K562 (cell line): ENCODE measurements around the gene GBX1. TPM values are rescaled to one million over a fixed set of nuclear protein-coding genes. Genes with fewer than 3 reads are reported as not detected.

Experiments used
- ATAC-seq: fragments of 200-7000 bp; cut with Tn5 transposase; 3 replicates; pipeline ENCODE4 v1.9.1; 2020; ENCODE audit warnings: moderate library complexity
- BruUV-seq: library from RNA; stranded (reverse); fragments of 400-500 nt; replicated peaks from 2 replicates; lab custom pipeline; 2021; lab: Mats Ljungman, UMichigan
- CTCF ChIA-PET: fragments of 300-600 bp; formaldehyde crosslinking; extraction: SDS; loops from one replicate; lab custom pipeline; 2021; ENCODE audit warnings: low intra/inter-chr PET ratio; lab: Yijun Ruan, JAX
- POLR2A ChIA-PET: fragments of 300-600, 350-650 bp; sonication (Branson Sonifier 250); formaldehyde crosslinking; extraction: SDS; loops from one replicate; lab custom pipeline; 2021; ENCODE audit warnings: antibody characterized with exemption, inconsistent platforms; lab: Yijun Ruan, JAX
- DNase-seq, 4 experiments: peaks; one replicate each; pipeline versions ENCODE4 v3.0.0 to v3.0.0-alpha.2; 2011 to 2018; ENCODE audit warnings: low spot score in 3 of 4, mixed read lengths in 3 of 4; ENCODE audit errors: extremely low read depth in 1 of 4
- FAIRE-seq: peaks from 2 replicates; lab custom pipeline; 2011; peaks lifted over from hg19 to GRCh38; lab: Jason Lieb, UNC
- H2AFZ ChIP-seq: 2 replicates; pipeline ENCODE4 v1.6.0; 2011; ENCODE audit warnings: low read depth, low read length, control low read depth, inconsistent platforms
- H3K27ac ChIP-seq: fragments of 200-600 bp; 3 replicates; pipeline ENCODE4 v1.8.0; 2011; ENCODE audit warnings: low read depth, mild to moderate bottlenecking, control low read depth, inconsistent platforms, low read length, moderate library complexity, mixed read lengths; ENCODE audit errors: extremely low read depth
- H3K27me3 ChIP-seq, 2 experiments: fragments of 300-600 bp in 1 of 2; 2 replicates in 1 of 2; 3 replicates in 1 of 2; pipeline versions ENCODE4 v1.6.0 to v1.8.0; 2011; ENCODE audit warnings: inconsistent platforms in 2 of 2, low read length in 2 of 2, mild to moderate bottlenecking in 1 of 2, mixed read lengths in 1 of 2, moderate library complexity in 1 of 2; ENCODE audit not compliant: control insufficient read depth in 2 of 2, insufficient read depth in 2 of 2
- H3K36me3 ChIP-seq: fragments of 300-600 bp; 3 replicates; pipeline ENCODE4 v1.8.0; 2011; ENCODE audit warnings: mild to moderate bottlenecking, low read length, inconsistent platforms; ENCODE audit not compliant: control insufficient read depth, insufficient read depth
- H3K4me1 ChIP-seq, 2 experiments: fragments of 200-600 bp in 1 of 2; replicated peaks in 1 of 2; 2 replicates in 1 of 2; 3 replicates in 1 of 2; pipeline versions ENCODE4 v1.5.1 to v1.8.0; 2011; ENCODE audit warnings: inconsistent platforms in 2 of 2, low read length in 2 of 2, mild to moderate bottlenecking in 1 of 2, mixed read lengths in 1 of 2, moderate library complexity in 1 of 2; ENCODE audit not compliant: control insufficient read depth in 2 of 2, insufficient read depth in 2 of 2
- H3K4me2 ChIP-seq: 2 replicates; pipeline ENCODE4 v1.6.1; 2011; ENCODE audit warnings: low read length, control low read depth, inconsistent platforms, mixed read lengths; ENCODE audit not compliant: insufficient read depth
- H3K4me3 ChIP-seq: fragments of 200-600 bp; sonication (generic), shearing (Covaris generic); 2 replicates; pipeline ENCODE4 v1.5.1; 2016; ENCODE audit warnings: control low read depth, inconsistent platforms
- H3K79me2 ChIP-seq: fragments of 200-600 bp; 3 replicates; pipeline ENCODE4 v1.8.0; 2011; ENCODE audit warnings: low read length, inconsistent platforms; ENCODE audit not compliant: control insufficient read depth, insufficient read depth
- H3K9ac ChIP-seq, 2 experiments: 2 replicates each; pipeline versions ENCODE4 v1.6.0 to v1.6.1; 2011; ENCODE audit warnings: low read depth in 2 of 2, low read length in 2 of 2, control low read depth in 1 of 2, inconsistent platforms in 1 of 2, mild to moderate bottlenecking in 1 of 2, mixed read lengths in 1 of 2; ENCODE audit not compliant: insufficient read depth in 1 of 2
- H3K9me1 ChIP-seq: one replicate; pipeline ENCODE4 v1.6.0; 2011; ENCODE audit warnings: inconsistent platforms, mild to moderate bottlenecking, low read length, moderate library complexity; ENCODE audit not compliant: control insufficient read depth, insufficient read depth
- H3K9me3 ChIP-seq: replicated peaks from 2 replicates; pipeline ENCODE4 v1.5.1; 2011; ENCODE audit warnings: low read depth, low read length, inconsistent platforms; ENCODE audit not compliant: control insufficient read depth, insufficient read depth
- H4K20me1 ChIP-seq: replicated peaks from 2 replicates; pipeline ENCODE4 v1.6.1; 2011; ENCODE audit warnings: low read length, inconsistent platforms, mixed read lengths; ENCODE audit not compliant: control insufficient read depth, insufficient read depth
- MTA1 ChIP-seq: fragments of 450-650 bp; IDR thresholded peaks from 2 replicates; pipeline ENCODE4 v1.6.1; 2017; ENCODE audit warnings: borderline replicate concordance
- MYBL2 ChIP-seq, 2 experiments: fragments of 450-650 bp in 1 of 2; sonication (generic) in 1 of 2; formaldehyde crosslinking in 1 of 2; IDR thresholded peaks; 2 replicates each; pipeline versions ENCODE4 v1.6.1 to v1.8.1; 2017 to 2022; ENCODE audit warnings: borderline replicate concordance in 1 of 2, inconsistent platforms in 1 of 2, low read depth in 1 of 2, mild to moderate bottlenecking in 1 of 2, missing genetic modification reagents in 1 of 2, moderate library complexity in 1 of 2
- NR2C1 ChIP-seq, 2 experiments: fragments of 450-650 bp; IDR thresholded peaks; 2 replicates each; pipeline ENCODE4 v1.6.1; 2017; ENCODE audit warnings: mild to moderate bottlenecking in 2 of 2, antibody characterized with exemption in 1 of 2, inconsistent platforms in 1 of 2, missing compliant biosample characterization in 1 of 2, missing genetic modification characterization in 1 of 2
- PHF8 ChIP-seq: fragments of 200-600 bp; sonication (generic); IDR thresholded peaks from 2 replicates; pipeline ENCODE4 v1.6.1; 2012; ENCODE audit warnings: mixed run types, mild to moderate bottlenecking, inconsistent platforms, low read length, moderate library complexity, borderline replicate concordance
- PRMT5 ChIP-seq: sonication (generic); formaldehyde crosslinking; IDR thresholded peaks from 2 replicates; pipeline ENCODE4 v1.5.0; 2020; ENCODE audit warnings: missing genetic modification reagents
- SMAD4 ChIP-seq: fragments of 250-450 bp; sonication (Bioruptor Pico); conservative IDR thresholded peaks from 2 replicates; pipeline ENCODE4 v1.8.0; 2021; ENCODE audit warnings: inconsistent platforms, mild to moderate bottlenecking, moderate library complexity
- ZNF408 ChIP-seq: fragments of 250-450 bp; sonication (Bioruptor Pico); IDR thresholded peaks from 2 replicates; pipeline ENCODE4 v1.4.0; 2020; ENCODE audit warnings: low read depth, mild to moderate bottlenecking, moderate library complexity
- ZZZ3 ChIP-seq: fragments of 450-650 bp; IDR thresholded peaks from 2 replicates; pipeline ENCODE4 v1.6.1; 2016; ENCODE audit warnings: antibody characterized with exemption, mild to moderate bottlenecking, moderate library complexity
- WGBS: fragments of 100-300 bp; shearing (Covaris generic); methylation state at CpG from one replicate; pipeline ENCODE4 v1.1.6; 2016; ENCODE audit warnings: low coverage, mixed read lengths; ENCODE audit not compliant: insufficient coverage; ENCODE audit errors: missing lambda C conversion rate; 5-methylcytosine and 5-hydroxymethylcytosine counted together
- in situ Hi-C: fragments of 300-500 bp; cut with MboI; formaldehyde crosslinking; loops from 4 replicates; pipeline ENCODE4 v1.15.0; 2018; ENCODE audit warnings: inconsistent platforms, mixed read lengths
- intact Hi-C: fragments of 100-400 bp; cut with micrococcal nuclease; formaldehyde crosslinking; loops from 2 replicates; pipeline ENCODE4 v1.14.2; 2022
- polyA plus RNA-seq, 8 experiments: library from polyadenylated mRNA; depleted of rRNA in 4 of 8; stranded (reverse) in 5 of 8; unstranded in 3 of 8; fragments of >200 nt; fragmentation: Nextera tagmentation in 2 of 8; fragmentation: Illumina TruSeq in 1 of 8; extraction: Ambion mirVana in 2 of 8; extraction: Trizol in 1 of 8; gene quantifications; 2 replicates each; pipeline versions ENCODE4 v1.2.1 to v1.2.3, GENCODE V29; 2011 to 2014; ENCODE audit warnings: inconsistent platforms in 1 of 8, missing spikeins in 1 of 8
- total RNA-seq, 7 experiments: library from RNA; depleted of rRNA in 6 of 7; stranded (reverse); fragments of >200 nt in 6 of 7; fragmentation: Illumina TruSeq in 2 of 7; extraction: Trizol in 2 of 7; gene quantifications; 2 replicates each; pipeline versions ENCODE4 v1.2.1 to v1.2.3, GENCODE V29; 2011 to 2021; ENCODE audit warnings: low replicate concordance in 1 of 7
- TF ChIP-seq, protein P1 (sequence below): fragments of 250-450 bp; sonication (Bioruptor Pico); IDR thresholded peaks from 2 replicates; pipeline ENCODE4 v1.8.0; 2021; ENCODE audit warnings: borderline replicate concordance, mild to moderate bottlenecking, moderate library complexity; ENCODE audit not compliant: poor library complexity, severe bottlenecking
- TF ChIP-seq, protein P2 (sequence below): fragments of 450-650 bp; IDR thresholded peaks from 2 replicates; pipeline ENCODE4 v1.6.1; 2016
- TF ChIP-seq, protein P3 (sequence below): IDR thresholded peaks from 2 replicates; pipeline ENCODE4 v1.6.1; 2016; ENCODE audit warnings: missing genetic modification characterization, missing compliant biosample characterization
- TF ChIP-seq, protein P4 (sequence below): fragments of 250-450 bp; sonication (Bioruptor Pico); IDR thresholded peaks from 2 replicates; pipeline ENCODE4 v1.8.0; 2022; ENCODE audit warnings: moderate library complexity, mild to moderate bottlenecking, inconsistent platforms
- TF ChIP-seq, protein P5 (sequence below): fragments of 450-650 bp; formaldehyde crosslinking; IDR thresholded peaks from 2 replicates; pipeline ENCODE4 v1.4.0; 2020; ENCODE audit warnings: mild to moderate bottlenecking, mixed read lengths
- TF ChIP-seq, protein P6 (sequence below), 2 experiments: fragments of 450-650 bp in 1 of 2; sonication (generic) in 1 of 2; formaldehyde crosslinking; conservative IDR thresholded peaks; 2 replicates each; pipeline versions ENCODE4 v1.4.0 to v1.8.1; 2020 to 2022; ENCODE audit warnings: mild to moderate bottlenecking in 1 of 2, missing genetic modification reagents in 1 of 2

Gene GBX1
- total and polyA plus RNA-seq, 9 of the 15 experiments (the other 6 are each of a cell fraction or from before 2014, with no cell fraction given): not detected

DNA sequence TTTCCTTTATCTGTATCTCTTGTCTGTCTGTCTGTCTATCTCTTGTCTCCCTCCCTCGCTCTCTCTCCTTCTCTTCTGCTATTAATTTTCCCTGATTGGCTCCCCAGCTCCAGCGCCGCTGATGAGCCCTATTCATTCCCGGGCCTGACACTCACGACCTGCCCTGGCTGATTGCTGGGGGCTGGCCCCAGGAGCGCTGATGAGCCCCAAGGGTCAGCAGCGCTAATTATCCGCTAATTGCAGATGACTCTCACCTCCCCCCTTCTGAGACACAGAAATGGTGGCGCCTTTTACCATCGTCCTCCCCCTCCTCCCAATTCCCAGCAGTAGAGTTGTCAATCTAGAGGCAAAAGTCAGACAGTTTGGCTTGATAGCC is 1.3 kb upstream of the GBX1 start:
- no peak for ATAC-seq
- POLR2A ChIA-PET: interaction anchor here (0.6 to 1.9 kb wide), 4 partner anchors 10 to 92 kb away, joined by 3 to 7 read pairs (median 5); no protein-coding TSS in a partner anchor
- in situ Hi-C loops: no loop called here
- no peak overlapping the region for H3K4me2 ChIP-seq
- peaks cover 0 to 25% of the 10 kb centered on the region in 2 experiments; a peak in 4 of 5 replicates for H3K4me1 ChIP-seq
- CTCF ChIA-PET: interaction anchor here (0.6 to 3.9 kb wide), 4 partner anchors 45 to 764 kb away, joined by 3 to 23 read pairs (median 8); no protein-coding TSS in a partner anchor
- H3K4me3 ChIP-seq: no peak overlapping the region
- FAIRE-seq: no peak
- H3K9ac ChIP-seq: no peak overlapping the region
- H2AFZ ChIP-seq: no peak overlapping the region
- BruUV-seq: no TSS peak
- no peaks in the 10 kb centered on the region for H3K9me1 ChIP-seq
- WGBS: 6% methylated on average over 10 of the region's 10 CpGs
- no peak overlapping the region for H3K27ac ChIP-seq
- H4K20me1 ChIP-seq: no peaks in the 10 kb centered on the region
- no peak for DNase-seq
- intact Hi-C loops: loop anchor here (5.0 to 10.0 kb wide), 2 partner anchors 181 to 284 kb away; no protein-coding TSS in a partner anchor
- H3K9me3 ChIP-seq: no peaks in the 10 kb centered on the region; the same call in 1 of the 2 replicates
- H3K36me3 ChIP-seq: no peaks in the 10 kb centered on the region
- H3K79me2 ChIP-seq: no peaks in the 10 kb centered on the region
- peaks cover 40 to 50% of the 10 kb centered on the region in 2 experiments for H3K27me3 ChIP-seq
- TF ChIP-seq, protein P1, sequence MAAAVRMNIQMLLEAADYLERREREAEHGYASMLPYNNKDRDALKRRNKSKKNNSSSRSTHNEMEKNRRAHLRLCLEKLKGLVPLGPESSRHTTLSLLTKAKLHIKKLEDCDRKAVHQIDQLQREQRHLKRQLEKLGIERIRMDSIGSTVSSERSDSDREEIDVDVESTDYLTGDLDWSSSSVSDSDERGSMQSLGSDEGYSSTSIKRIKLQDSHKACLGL (CRISPR knock-in tag): no peak
- TF ChIP-seq, protein P2, sequence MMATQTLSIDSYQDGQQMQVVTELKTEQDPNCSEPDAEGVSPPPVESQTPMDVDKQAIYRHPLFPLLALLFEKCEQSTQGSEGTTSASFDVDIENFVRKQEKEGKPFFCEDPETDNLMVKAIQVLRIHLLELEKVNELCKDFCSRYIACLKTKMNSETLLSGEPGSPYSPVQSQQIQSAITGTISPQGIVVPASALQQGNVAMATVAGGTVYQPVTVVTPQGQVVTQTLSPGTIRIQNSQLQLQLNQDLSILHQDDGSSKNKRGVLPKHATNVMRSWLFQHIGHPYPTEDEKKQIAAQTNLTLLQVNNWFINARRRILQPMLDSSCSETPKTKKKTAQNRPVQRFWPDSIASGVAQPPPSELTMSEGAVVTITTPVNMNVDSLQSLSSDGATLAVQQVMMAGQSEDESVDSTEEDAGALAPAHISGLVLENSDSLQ: peak; percentile 20; the same call in 1 of the 2 replicates
- TF ChIP-seq SMAD4 (CRISPR knock-in tag) (no peak), PHF8 (no peak), NR2C1 (IDR thresholded peaks at IDR 0.05) (0 out of 2 replicates have a peak, but pooled peaks have one; percentile 27), NR2C1 (tag; IDR thresholded peaks at IDR 0.05) (no peak), ZZZ3 (no peak), PRMT5 (no peak), MTA1 (0 out of 2 replicates have a peak, but pooled peaks have one; percentile 1), MYBL2 (IDR thresholded peaks at IDR 0.05; ENCODE audit: low read depth) (no peak), MYBL2 (CRISPR knock-in tag; IDR thresholded peaks at IDR 0.05; ENCODE audit: borderline replicate concordance) (no peak), ZNF408 (CRISPR knock-in tag) (peak; percentile 14; the same call in 1 of the 2 replicates)
- TF ChIP-seq, protein P3, sequence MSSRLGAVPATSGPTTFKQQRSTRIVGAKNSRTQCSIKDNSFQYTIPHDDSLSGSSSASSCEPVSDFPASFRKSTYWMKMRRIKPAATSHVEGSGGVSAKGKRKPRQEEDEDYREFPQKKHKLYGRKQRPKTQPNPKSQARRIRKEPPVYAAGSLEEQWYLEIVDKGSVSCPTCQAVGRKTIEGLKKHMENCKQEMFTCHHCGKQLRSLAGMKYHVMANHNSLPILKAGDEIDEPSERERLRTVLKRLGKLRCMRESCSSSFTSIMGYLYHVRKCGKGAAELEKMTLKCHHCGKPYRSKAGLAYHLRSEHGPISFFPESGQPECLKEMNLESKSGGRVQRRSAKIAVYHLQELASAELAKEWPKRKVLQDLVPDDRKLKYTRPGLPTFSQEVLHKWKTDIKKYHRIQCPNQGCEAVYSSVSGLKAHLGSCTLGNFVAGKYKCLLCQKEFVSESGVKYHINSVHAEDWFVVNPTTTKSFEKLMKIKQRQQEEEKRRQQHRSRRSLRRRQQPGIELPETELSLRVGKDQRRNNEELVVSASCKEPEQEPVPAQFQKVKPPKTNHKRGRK (tag): peak; percentile 69; the same call in 1 of the 2 replicates
- TF ChIP-seq, protein P4, sequence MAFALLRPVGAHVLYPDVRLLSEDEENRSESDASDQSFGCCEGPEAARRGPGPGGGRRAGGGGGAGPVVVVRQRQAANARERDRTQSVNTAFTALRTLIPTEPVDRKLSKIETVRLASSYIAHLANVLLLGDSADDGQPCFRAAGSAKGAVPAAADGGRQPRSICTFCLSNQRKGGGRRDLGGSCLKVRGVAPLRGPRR (CRISPR knock-in tag): 0 out of 2 replicates have a peak, but pooled peaks have one; percentile 39
- TF ChIP-seq, protein P5, sequence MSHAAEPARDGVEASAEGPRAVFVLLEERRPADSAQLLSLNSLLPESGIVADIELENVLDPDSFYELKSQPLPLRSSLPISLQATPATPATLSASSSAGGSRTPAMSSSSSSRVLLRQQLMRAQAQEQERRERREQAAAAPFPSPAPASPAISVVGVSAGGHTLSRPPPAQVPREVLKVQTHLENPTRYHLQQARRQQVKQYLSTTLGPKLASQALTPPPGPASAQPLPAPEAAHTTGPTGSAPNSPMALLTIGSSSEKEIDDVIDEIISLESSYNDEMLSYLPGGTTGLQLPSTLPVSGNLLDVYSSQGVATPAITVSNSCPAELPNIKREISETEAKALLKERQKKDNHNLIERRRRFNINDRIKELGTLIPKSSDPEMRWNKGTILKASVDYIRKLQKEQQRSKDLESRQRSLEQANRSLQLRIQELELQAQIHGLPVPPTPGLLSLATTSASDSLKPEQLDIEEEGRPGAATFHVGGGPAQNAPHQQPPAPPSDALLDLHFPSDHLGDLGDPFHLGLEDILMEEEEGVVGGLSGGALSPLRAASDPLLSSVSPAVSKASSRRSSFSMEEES (CRISPR knock-in tag): no peak
- TF ChIP-seq, protein P6, sequence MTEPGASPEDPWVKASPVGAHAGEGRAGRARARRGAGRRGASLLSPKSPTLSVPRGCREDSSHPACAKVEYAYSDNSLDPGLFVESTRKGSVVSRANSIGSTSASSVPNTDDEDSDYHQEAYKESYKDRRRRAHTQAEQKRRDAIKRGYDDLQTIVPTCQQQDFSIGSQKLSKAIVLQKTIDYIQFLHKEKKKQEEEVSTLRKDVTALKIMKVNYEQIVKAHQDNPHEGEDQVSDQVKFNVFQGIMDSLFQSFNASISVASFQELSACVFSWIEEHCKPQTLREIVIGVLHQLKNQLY (CRISPR knock-in tag; conservative IDR thresholded peaks at IDR 0.05): no peak
